M059J (cell line): Measurements from ENCODE around the gene TEX44. TPM values are rescaled to one million over a fixed set of nuclear protein-coding genes. Genes with fewer than 3 reads are reported as not detected.
"Not testable (repeated sequence)": the region's sequence is repeated elsewhere in the genome, so short reads cannot be mapped to it uniquely, and the experiment has no call there.

Source experiments
- DNase-seq: peaks from one replicate; pipeline ENCODE4 v3.0.0-alpha.2; 2012; ENCODE audit warnings: low read depth
- total RNA-seq: library from RNA; depleted of rRNA; stranded (reverse); fragments of >200 nt; shearing (Covaris generic); gene quantifications from 2 replicates; pipeline ENCODE4 v1.2.3, GENCODE V29; 2014

TEX44 gene
- total RNA-seq, 1 experiment from 2014 or later = not detected

- no peak for DNase-seq
These were observed 20.9 kb upstream of the TEX44 start for GRCh38 chr2:231571661-231572191.

- DNase-seq = no peak
These were observed 19.6 kb upstream of the TEX44 start for GRCh38 chr2:231573096-231573495.

GRCh38 chr2:231573698-231574421, 18.8 kb upstream of the TEX44 start:
- DNase-seq = no peak

GRCh38 chr2:231575612-231576256, 16.9 kb upstream of the TEX44 start:
- no peak for DNase-seq

- DNase-seq = no peak
These were observed 16.2 kb upstream of the TEX44 start for GRCh38 chr2:231576465-231576864.

GRCh38 chr2:231578655-231579054, 14.0 kb upstream of the TEX44 start:
- not testable (repeated sequence) for DNase-seq

- no peak for DNase-seq
These were observed 13.1 kb upstream of the TEX44 start for GRCh38 chr2:231579560-231579959.

- no peak for DNase-seq
These were observed 11.3 kb upstream of the TEX44 start for GRCh38 chr2:231581328-231581727.

- DNase-seq = no peak
These were observed 8.7 kb upstream of the TEX44 start for GRCh38 chr2:231583982-231584381.

- DNase-seq = not testable (repeated sequence)
These were observed 4.9 kb upstream of the TEX44 start for GRCh38 chr2:231587744-231588143.

GRCh38 chr2:231589656-231590055, 3.0 kb upstream of the TEX44 start:
- DNase-seq = no peak

- no peak for DNase-seq
These were observed 2.0 kb upstream of the TEX44 start for GRCh38 chr2:231590614-231591013.

- no peak for DNase-seq
These were observed 1.0 kb downstream of the TEX44 start for GRCh38 chr2:231593666-231594065.

GRCh38 chr2:231597014-231597611, 4.4 kb downstream of the TEX44 start:
- peak; percentile 33 for DNase-seq

- no peak for DNase-seq
These were observed 5.0 kb downstream of the TEX44 start for GRCh38 chr2:231597627-231598026.

- DNase-seq = no peak
These were observed 8.1 kb downstream of the TEX44 start for GRCh38 chr2:231600619-231601355.

- peak; percentile 76 for DNase-seq
These were observed 8.9 kb downstream of the TEX44 start for GRCh38 chr2:231601356-231602229.

GRCh38 chr2:231602859-231603467, 10.3 kb downstream of the TEX44 start:
- no peak for DNase-seq

- no peak for DNase-seq
These were observed 11.5 kb downstream of the TEX44 start for GRCh38 chr2:231604101-231604684.
